GM21526 (cell line): Measurements from ENCODE around the gene DAND5.

ENCODE experiments used
- ATAC-seq: cut with Tn5 transposase; IDR thresholded peaks from one replicate; pipeline ENCODE4 v1.9.1; 2021; ENCODE audit warnings: moderate library complexity; ENCODE audit not compliant: unreplicated experiment, low FRiP score

Gene DAND5

GRCh38 chr19:12991296-12991695, 21.9 kb downstream of the DAND5 start:
- no peak for ATAC-seq

- no peak for ATAC-seq
Measured at GRCh38 chr19:12992729-12993128, 23.4 kb downstream of the DAND5 start.

GRCh38 chr19:12993562-12993961, 24.2 kb downstream of the DAND5 start:
- ATAC-seq: no peak

- ATAC-seq: no peak
Measured at GRCh38 chr19:12994701-12995595, 25.6 kb downstream of the DAND5 start, which contains the start of gene NFIX. TSS of gene NFIX (plus strand) at chr19:12995475. CDS start at chr19:12995838, 363 bp downstream.

- ATAC-seq: no peak
Measured at GRCh38 chr19:12995596-12996405, 26.4 kb downstream of the DAND5 start.

GRCh38 chr19:12996406-12997094, 27.2 kb downstream of the DAND5 start:
- ATAC-seq: no peak

- no peak for ATAC-seq
Measured at GRCh38 chr19:12997179-12997966, 28.0 kb downstream of the DAND5 start.

GRCh38 chr19:12997967-12998940, 28.9 kb downstream of the DAND5 start:
- ATAC-seq: no peak

GRCh38 chr19:13001166-13001501, 31.8 kb downstream of the DAND5 start:
- ATAC-seq: no peak

- no peak for ATAC-seq
Measured at GRCh38 chr19:13001502-13002165, 32.3 kb downstream of the DAND5 start.

GRCh38 chr19:13002166-13002898, 33.0 kb downstream of the DAND5 start:
- no peak for ATAC-seq

- no peak for ATAC-seq
Measured at GRCh38 chr19:13003081-13003480, 33.7 kb downstream of the DAND5 start.

- no peak for ATAC-seq
Measured at GRCh38 chr19:13004273-13004672, 34.9 kb downstream of the DAND5 start.

GRCh38 chr19:13005253-13005652, 35.9 kb downstream of the DAND5 start:
- no peak for ATAC-seq

- no peak for ATAC-seq
Measured at GRCh38 chr19:13005861-13006370, 36.5 kb downstream of the DAND5 start.

GRCh38 chr19:13006431-13007281, 37.3 kb downstream of the DAND5 start:
- no peak for ATAC-seq
